HEK293T (cell line): Measurements from ENCODE around the gene LARGE1.

Experiments used
- ARNT ChIP-seq: fragments of 450-650 bp; IDR thresholded peaks from 2 replicates; pipeline ENCODE4 v1.6.1; 2017; ENCODE audit warnings: mild to moderate bottlenecking
- BHLHE40 ChIP-seq: fragments of 450-650 bp; IDR thresholded peaks from 2 replicates; pipeline ENCODE4 v1.6.1; 2016; ENCODE audit warnings: mild to moderate bottlenecking, moderate library complexity, borderline replicate concordance
- CTBP1 ChIP-seq: fragments of 450-650 bp; IDR thresholded peaks from 2 replicates; pipeline ENCODE4 v1.6.1; 2016; ENCODE audit warnings: borderline replicate concordance
- ELF4 ChIP-seq: fragments of 450-650 bp; IDR thresholded peaks from 2 replicates; pipeline ENCODE4 v1.6.1; 2017; ENCODE audit warnings: antibody characterized with exemption
- FOXA1 ChIP-seq: fragments of 450-650 bp; IDR thresholded peaks from 2 replicates; pipeline ENCODE4 v1.6.1; 2016; ENCODE audit warnings: mild to moderate bottlenecking
- FOXM1 ChIP-seq: fragments of 450-650 bp; IDR thresholded peaks from 2 replicates; pipeline ENCODE4 v1.6.1; 2017; ENCODE audit warnings: mild to moderate bottlenecking, borderline replicate concordance
- HDGF ChIP-seq: fragments of 450-650 bp; IDR thresholded peaks from 2 replicates; pipeline ENCODE4 v1.6.1; 2017; ENCODE audit warnings: antibody characterized with exemption, borderline replicate concordance
- NFRKB ChIP-seq: fragments of 450-650 bp; IDR thresholded peaks from 2 replicates; pipeline ENCODE4 v1.6.1; 2016; ENCODE audit warnings: mild to moderate bottlenecking, moderate library complexity
- SP1 ChIP-seq: fragments of 450-650 bp; IDR thresholded peaks from 2 replicates; pipeline ENCODE4 v1.6.1; 2017
- SUZ12 ChIP-seq: fragments of 450-650 bp; IDR thresholded peaks from 2 replicates; pipeline ENCODE4 v1.6.1; 2016; ENCODE audit warnings: mild to moderate bottlenecking
- TARDBP ChIP-seq: fragments of 450-650 bp; IDR thresholded peaks from 2 replicates; pipeline ENCODE4 v1.6.1; 2016
- ZNF384 ChIP-seq: fragments of 450-650 bp; IDR thresholded peaks from 2 replicates; pipeline ENCODE4 v1.6.1; 2016
- TF ChIP-seq, protein P1 (sequence below): fragments of 450-650 bp; IDR thresholded peaks from 2 replicates; pipeline ENCODE4 v1.6.1; 2016

- TF ChIP-seq ZNF384 (no peak), ARNT (no peak), BHLHE40 (no peak), HDGF (no peak), FOXM1 (no peak), CTBP1 (no peak), FOXA1 (no peak), TARDBP (no peak), SUZ12 (no peak), SP1 (no peak), NFRKB (no peak), ELF4 (no peak)
- TF ChIP-seq, protein P1, sequence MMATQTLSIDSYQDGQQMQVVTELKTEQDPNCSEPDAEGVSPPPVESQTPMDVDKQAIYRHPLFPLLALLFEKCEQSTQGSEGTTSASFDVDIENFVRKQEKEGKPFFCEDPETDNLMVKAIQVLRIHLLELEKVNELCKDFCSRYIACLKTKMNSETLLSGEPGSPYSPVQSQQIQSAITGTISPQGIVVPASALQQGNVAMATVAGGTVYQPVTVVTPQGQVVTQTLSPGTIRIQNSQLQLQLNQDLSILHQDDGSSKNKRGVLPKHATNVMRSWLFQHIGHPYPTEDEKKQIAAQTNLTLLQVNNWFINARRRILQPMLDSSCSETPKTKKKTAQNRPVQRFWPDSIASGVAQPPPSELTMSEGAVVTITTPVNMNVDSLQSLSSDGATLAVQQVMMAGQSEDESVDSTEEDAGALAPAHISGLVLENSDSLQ = no peak
Measured at GRCh38 chr22:33597274-33597985, 322.8 kb downstream of the LARGE1 start.
